K562 (cell line): Measurements from ENCODE around the gene CTSZ. TPM values are rescaled to one million over a fixed set of nuclear protein-coding genes. Genes with fewer than 3 reads are reported as not detected.

ENCODE experiments used
- CEBPG ChIP-seq, 3 experiments: fragments of 200-800 bp in 1 of 3; sonication (Bioruptor generic) in 1 of 3; sonication (generic) in 1 of 3; formaldehyde crosslinking in 1 of 3; IDR thresholded peaks in 2 of 3; conservative IDR thresholded peaks in 1 of 3; 2 replicates each; pipeline versions ENCODE4 v1.6.1 to v1.8.0; 2016 to 2022; ENCODE audit warnings: missing compliant biosample characterization in 2 of 3, missing genetic modification characterization in 2 of 3, mild to moderate bottlenecking in 1 of 3, missing genetic modification reagents in 1 of 3
- CREB1 ChIP-seq, 2 experiments: sonication (generic) in 1 of 2; formaldehyde crosslinking in 1 of 2; IDR thresholded peaks; 2 replicates each; pipeline versions ENCODE4 v1.6.1 to v1.8.0; 2012 to 2022; ENCODE audit warnings: inconsistent platforms in 1 of 2, mild to moderate bottlenecking in 1 of 2, missing genetic modification reagents in 1 of 2, moderate library complexity in 1 of 2
- ERF ChIP-seq: fragments of 450-650 bp; formaldehyde crosslinking; IDR thresholded peaks from 2 replicates; pipeline ENCODE4 v1.4.0; 2020; ENCODE audit warnings: mild to moderate bottlenecking, mixed read lengths
- ETS2 ChIP-seq: IDR thresholded peaks from 2 replicates; pipeline ENCODE4 v1.6.1; 2016; ENCODE audit warnings: borderline replicate concordance, missing genetic modification characterization, mild to moderate bottlenecking, moderate library complexity, missing compliant biosample characterization; ENCODE audit not compliant: poor library complexity, severe bottlenecking
- HIVEP1 ChIP-seq: fragments of 250-450 bp; sonication (Bioruptor Pico); IDR thresholded peaks from 2 replicates; pipeline ENCODE4 v1.4.0; 2020; ENCODE audit warnings: mild to moderate bottlenecking
- HNRNPK ChIP-seq: fragments of 200-400 bp; formaldehyde crosslinking; IDR thresholded peaks from one replicate; pipeline ENCODE4 v1.6.1; 2018; ENCODE audit warnings: mild to moderate bottlenecking, low read depth, low read length; ENCODE audit not compliant: poor library complexity, severe bottlenecking
- MEIS2 ChIP-seq: fragments of 450-650 bp; IDR thresholded peaks from 2 replicates; pipeline ENCODE4 v1.6.1; 2014; ENCODE audit warnings: mild to moderate bottlenecking; ENCODE audit not compliant: partially characterized antibody
- NEUROD1 ChIP-seq: fragments of 150-350 bp; IDR thresholded peaks from 2 replicates; pipeline ENCODE4 v1.6.1; 2014; ENCODE audit warnings: borderline replicate concordance, low read length, low read depth; ENCODE audit not compliant: partially characterized antibody
- NFIC ChIP-seq: fragments of 450-650 bp; IDR thresholded peaks from 2 replicates; pipeline ENCODE4 v1.6.1; 2017; ENCODE audit warnings: mild to moderate bottlenecking, inconsistent platforms
- SOX6 ChIP-seq: fragments of 450-650 bp; IDR thresholded peaks from 2 replicates; pipeline ENCODE4 v1.6.1; 2014; ENCODE audit warnings: mild to moderate bottlenecking
- TARDBP ChIP-seq: fragments of 450-650 bp; IDR thresholded peaks from 2 replicates; pipeline ENCODE4 v1.6.1; 2016
- XRCC4 ChIP-seq: IDR thresholded peaks from one replicate; pipeline ENCODE4 v1.6.1; 2011; ENCODE audit not compliant: insufficient read depth, insufficient read length; ENCODE audit errors: extremely low read depth
- YBX1 ChIP-seq: fragments of 450-650 bp; IDR thresholded peaks from 2 replicates; pipeline ENCODE4 v1.7.1; 2016; ENCODE audit warnings: mild to moderate bottlenecking
- ZBTB1 ChIP-seq: sonication (generic); formaldehyde crosslinking; IDR thresholded peaks from 2 replicates; pipeline ENCODE4 v1.8.1; 2023; ENCODE audit warnings: missing genetic modification reagents, low read depth, mild to moderate bottlenecking, borderline replicate concordance
- ZNF589 ChIP-seq: fragments of 200-800 bp; sonication (Bioruptor generic); IDR thresholded peaks from 2 replicates; pipeline ENCODE4 v1.6.1; 2016; ENCODE audit warnings: low read depth, missing genetic modification characterization, missing compliant biosample characterization
- polyA plus RNA-seq, 8 experiments: library from polyadenylated mRNA; depleted of rRNA in 4 of 8; stranded (reverse) in 5 of 8; unstranded in 3 of 8; fragments of >200 nt; fragmentation: Nextera tagmentation in 2 of 8; fragmentation: Illumina TruSeq in 1 of 8; extraction: Ambion mirVana in 2 of 8; extraction: Trizol in 1 of 8; gene quantifications; 2 replicates each; pipeline versions ENCODE4 v1.2.1 to v1.2.3, GENCODE V29; 2011 to 2014; ENCODE audit warnings: inconsistent platforms in 1 of 8, missing spikeins in 1 of 8
- total RNA-seq, 7 experiments: library from RNA; depleted of rRNA in 6 of 7; stranded (reverse); fragments of >200 nt in 6 of 7; fragmentation: Illumina TruSeq in 2 of 7; extraction: Trizol in 2 of 7; gene quantifications; 2 replicates each; pipeline versions ENCODE4 v1.2.1 to v1.2.3, GENCODE V29; 2011 to 2021; ENCODE audit warnings: low replicate concordance in 1 of 7
- TF ChIP-seq, protein P1 (sequence below): fragments of 450-650 bp; IDR thresholded peaks from one replicate; pipeline ENCODE4 v1.6.1; 2018; ENCODE audit warnings: mild to moderate bottlenecking, moderate library complexity; ENCODE audit not compliant: partially characterized antibody
- TF ChIP-seq, protein P2 (sequence below), 2 experiments: fragments of 450-650 bp; formaldehyde crosslinking in 1 of 2; IDR thresholded peaks; 2 replicates each; pipeline versions ENCODE4 v1.4.0 to v1.6.1; 2014 to 2020; ENCODE audit warnings: mild to moderate bottlenecking in 2 of 2, borderline replicate concordance in 1 of 2, low read depth in 1 of 2

Gene CTSZ
- total and polyA plus RNA-seq, 9 of the 15 experiments (the other 6 are each of a cell fraction or from before 2014, with no cell fraction given), result 1.6 to 143 (median 82.8) TPM

DNA sequence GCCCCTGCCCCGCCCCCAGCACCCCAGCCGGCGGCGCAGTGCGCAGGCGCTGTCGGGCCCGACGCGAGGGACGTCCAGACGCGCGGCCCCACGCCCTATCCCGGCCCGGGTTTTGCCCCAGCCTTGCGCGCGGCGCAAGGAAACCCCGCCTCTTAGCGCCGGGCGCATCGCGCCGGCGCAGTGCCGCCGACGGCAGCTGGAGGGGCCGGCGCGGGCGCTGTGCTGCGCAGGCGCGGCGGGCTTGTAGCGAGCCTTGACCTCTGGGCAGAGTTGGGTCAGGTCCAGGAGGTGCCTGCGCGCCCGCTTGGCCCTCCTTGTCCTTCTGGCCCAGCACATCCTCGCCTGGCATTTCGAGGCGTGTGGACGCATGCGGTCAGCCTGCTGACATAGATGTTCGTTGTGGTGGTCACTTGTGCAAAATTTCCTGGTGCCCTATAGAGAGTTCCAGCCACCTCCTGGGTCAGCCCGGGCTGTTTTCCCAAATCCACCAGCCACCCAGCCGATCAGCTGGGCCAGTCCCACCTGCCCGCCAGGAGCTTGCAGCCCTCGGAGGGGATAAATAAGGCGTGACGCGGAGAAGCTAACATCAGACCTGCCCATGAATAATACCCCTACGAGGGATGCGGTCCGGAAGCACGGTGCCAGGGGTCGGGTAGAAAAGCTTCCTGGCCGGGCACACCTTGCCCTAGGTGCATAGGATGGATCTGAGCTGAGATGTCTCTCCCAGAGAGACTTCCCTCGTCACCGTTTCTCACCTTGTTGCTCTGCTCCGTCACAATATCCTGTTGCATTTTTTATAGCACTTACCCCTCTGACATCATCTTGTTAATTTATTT is 36.0 kb upstream of the CTSZ start (continued):
- TF ChIP-seq NFIC, result peak; percentile 87
- TF ChIP-seq CREB1 (IDR thresholded peaks at IDR 0.05), result peak; percentile 56; the same call in 1 of the 2 replicates
- TF ChIP-seq CREB1 (CRISPR knock-in tag; IDR thresholded peaks at IDR 0.05), result no peak
- no peak for TF ChIP-seq XRCC4
- TF ChIP-seq NEUROD1, result peak; percentile 84
- TF ChIP-seq, protein P1, sequence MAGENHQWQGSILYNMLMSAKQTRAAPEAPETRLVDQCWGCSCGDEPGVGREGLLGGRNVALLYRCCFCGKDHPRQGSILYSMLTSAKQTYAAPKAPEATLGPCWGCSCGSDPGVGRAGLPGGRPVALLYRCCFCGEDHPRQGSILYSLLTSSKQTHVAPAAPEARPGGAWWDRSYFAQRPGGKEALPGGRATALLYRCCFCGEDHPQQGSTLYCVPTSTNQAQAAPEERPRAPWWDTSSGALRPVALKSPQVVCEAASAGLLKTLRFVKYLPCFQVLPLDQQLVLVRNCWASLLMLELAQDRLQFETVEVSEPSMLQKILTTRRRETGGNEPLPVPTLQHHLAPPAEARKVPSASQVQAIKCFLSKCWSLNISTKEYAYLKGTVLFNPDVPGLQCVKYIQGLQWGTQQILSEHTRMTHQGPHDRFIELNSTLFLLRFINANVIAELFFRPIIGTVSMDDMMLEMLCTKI, result no peak
- TF ChIP-seq ZBTB1 (CRISPR knock-in tag), result no peak
- TF ChIP-seq ETS2, result no peak
- TF ChIP-seq SOX6, result 0 out of 2 replicates have a peak, but pooled peaks have one; percentile 6
- TF ChIP-seq MEIS2, result peak; percentile 97
- 0 out of 2 replicates have a peak, but pooled peaks have one; percentile 19 for TF ChIP-seq ERF
- TF ChIP-seq, protein P2, sequence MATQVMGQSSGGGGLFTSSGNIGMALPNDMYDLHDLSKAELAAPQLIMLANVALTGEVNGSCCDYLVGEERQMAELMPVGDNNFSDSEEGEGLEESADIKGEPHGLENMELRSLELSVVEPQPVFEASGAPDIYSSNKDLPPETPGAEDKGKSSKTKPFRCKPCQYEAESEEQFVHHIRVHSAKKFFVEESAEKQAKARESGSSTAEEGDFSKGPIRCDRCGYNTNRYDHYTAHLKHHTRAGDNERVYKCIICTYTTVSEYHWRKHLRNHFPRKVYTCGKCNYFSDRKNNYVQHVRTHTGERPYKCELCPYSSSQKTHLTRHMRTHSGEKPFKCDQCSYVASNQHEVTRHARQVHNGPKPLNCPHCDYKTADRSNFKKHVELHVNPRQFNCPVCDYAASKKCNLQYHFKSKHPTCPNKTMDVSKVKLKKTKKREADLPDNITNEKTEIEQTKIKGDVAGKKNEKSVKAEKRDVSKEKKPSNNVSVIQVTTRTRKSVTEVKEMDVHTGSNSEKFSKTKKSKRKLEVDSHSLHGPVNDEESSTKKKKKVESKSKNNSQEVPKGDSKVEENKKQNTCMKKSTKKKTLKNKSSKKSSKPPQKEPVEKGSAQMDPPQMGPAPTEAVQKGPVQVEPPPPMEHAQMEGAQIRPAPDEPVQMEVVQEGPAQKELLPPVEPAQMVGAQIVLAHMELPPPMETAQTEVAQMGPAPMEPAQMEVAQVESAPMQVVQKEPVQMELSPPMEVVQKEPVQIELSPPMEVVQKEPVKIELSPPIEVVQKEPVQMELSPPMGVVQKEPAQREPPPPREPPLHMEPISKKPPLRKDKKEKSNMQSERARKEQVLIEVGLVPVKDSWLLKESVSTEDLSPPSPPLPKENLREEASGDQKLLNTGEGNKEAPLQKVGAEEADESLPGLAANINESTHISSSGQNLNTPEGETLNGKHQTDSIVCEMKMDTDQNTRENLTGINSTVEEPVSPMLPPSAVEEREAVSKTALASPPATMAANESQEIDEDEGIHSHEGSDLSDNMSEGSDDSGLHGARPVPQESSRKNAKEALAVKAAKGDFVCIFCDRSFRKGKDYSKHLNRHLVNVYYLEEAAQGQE (IDR thresholded peaks at IDR 0.05; ENCODE audit: borderline replicate concordance), result no peak
- TF ChIP-seq, protein P2 (CRISPR knock-in tag; IDR thresholded peaks at IDR 0.05; ENCODE audit: low read depth), result peak; percentile 47; the same call in 1 of the 2 replicates
- 0 out of 2 replicates have a peak, but pooled peaks have one; percentile 18 for TF ChIP-seq TARDBP
- no peak for TF ChIP-seq HIVEP1
- TF ChIP-seq ZNF589, result no peak
- no peak for TF ChIP-seq YBX1
- no peak for TF ChIP-seq HNRNPK
- no peak for TF ChIP-seq CEBPG (CRISPR knock-in tag; IDR thresholded peaks at IDR 0.05)
- no peak for TF ChIP-seq CEBPG (tag; conservative IDR thresholded peaks at IDR 0.05 in 1 of 2, IDR thresholded peaks at IDR 0.05 in 1 of 2)
